NOMO-1 (cell line): ENCODE data around the gene ADAM11.

Source experiments
- DNase-seq, 2 experiments: peaks; one replicate each; lab custom pipeline; 2025; ENCODE audit not compliant: unreplicated experiment in 2 of 2; lab: John Stamatoyannopoulos, UW

ADAM11 gene

GRCh38 chr17:44774271-44775135 is 15.7 kb downstream of the ADAM11 start:
- peak; percentile 66 to 67 for DNase-seq

GRCh38 chr17:44775136-44775837 is 16.5 kb downstream of the ADAM11 start:
- DNase-seq = peak; percentile 93 to 96

- DNase-seq = peak in 1 of 2 experiments; percentile 48
Observed at GRCh38 chr17:44775838-44776621, 17.2 kb downstream of the ADAM11 start.

- no peak for DNase-seq
Observed at GRCh38 chr17:44776628-44777393, 18.0 kb downstream of the ADAM11 start.

GRCh38 chr17:44777394-44778348 is 18.9 kb downstream of the ADAM11 start:
- DNase-seq = no peak

GRCh38 chr17:44778656-44779210 is 19.9 kb downstream of the ADAM11 start:
- DNase-seq = no peak

GRCh38 chr17:44779211-44780025 is 20.6 kb downstream of the ADAM11 start:
- DNase-seq = peak; percentile 64 to 66

GRCh38 chr17:44780161-44780560 is 21.4 kb downstream of the ADAM11 start:
- DNase-seq = no peak

GRCh38 chr17:44780845-44781480 is 22.2 kb downstream of the ADAM11 start:
- no peak for DNase-seq

GRCh38 chr17:44781551-44782325 is 22.9 kb downstream of the ADAM11 start:
- no peak for DNase-seq

GRCh38 chr17:44782326-44782850 is 23.6 kb downstream of the ADAM11 start:
- no peak for DNase-seq

GRCh38 chr17:44785921-44786320 is 27.1 kb downstream of the ADAM11 start:
- no peak for DNase-seq

- no peak for DNase-seq
Observed at GRCh38 chr17:44786551-44787081, 27.8 kb downstream of the ADAM11 start.

- no peak for DNase-seq
Observed at GRCh38 chr17:44787271-44787940, 28.6 kb downstream of the ADAM11 start.

GRCh38 chr17:44788139-44788538 is 29.4 kb downstream of the ADAM11 start:
- no peak for DNase-seq

GRCh38 chr17:44792276-44792675 is 33.5 kb downstream of the ADAM11 start:
- no peak for DNase-seq
